Activated naive CD8-positive, alpha-beta T cell treated with anti-CD3 and anti-CD28 coated beads, Interleukin-2, amount 50 U/mL, for 16 hours (primary cell): ENCODE results near the gene MADD.
A peak's percentile ranks its signal among the peaks of the same experiment; 100 is the strongest.

Source experiments
- DNase-seq: peaks from one replicate; pipeline ENCODE4 v3.0.0-alpha.2; 2020; ENCODE audit warnings: low read depth, low spot score

The MADD gene

DNA sequence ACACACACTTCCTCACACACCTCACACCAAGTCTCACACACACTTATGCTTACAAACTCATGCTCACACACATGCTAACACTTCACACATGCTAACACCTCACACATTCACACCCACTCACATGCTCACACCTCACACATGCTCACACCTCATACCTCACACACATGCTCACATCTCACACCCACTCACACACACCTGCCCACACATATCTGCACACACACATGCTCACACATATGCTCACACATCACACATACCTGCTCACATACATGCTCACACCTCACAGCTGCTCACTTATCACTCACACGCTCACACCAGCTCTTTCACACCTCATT is 87.0 kb downstream of the MADD start:
- DNase-seq = no peak

DNA sequence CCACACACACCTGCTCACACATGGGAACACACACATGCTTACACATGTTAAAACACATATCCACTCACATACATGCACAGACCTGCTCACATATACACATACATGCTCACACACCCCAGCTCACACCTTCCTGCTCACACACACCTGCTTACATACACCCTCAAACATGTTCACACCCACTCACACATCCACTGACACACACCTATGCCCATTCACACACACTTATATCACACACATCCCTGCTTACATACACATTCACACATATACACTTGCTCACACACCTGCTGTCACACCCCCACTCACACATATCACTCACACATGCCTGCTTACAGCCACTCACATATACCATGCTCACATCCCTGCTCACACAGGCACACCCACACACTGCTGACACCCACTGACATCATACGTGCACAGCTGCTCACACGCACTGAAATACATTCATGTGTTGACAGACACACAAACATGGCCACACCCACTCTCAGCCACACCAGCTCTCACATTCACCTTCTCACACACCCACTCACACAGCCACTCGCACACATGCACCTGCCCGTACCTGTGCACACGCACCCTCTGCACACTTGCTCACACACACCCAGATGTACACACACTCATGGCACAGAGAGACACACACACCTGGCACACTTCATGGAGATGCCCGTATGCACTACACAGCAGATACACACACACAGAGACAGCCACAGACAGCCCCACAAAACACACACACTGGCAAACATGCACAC is 88.2 kb downstream of the MADD start:
- no peak for DNase-seq

DNA sequence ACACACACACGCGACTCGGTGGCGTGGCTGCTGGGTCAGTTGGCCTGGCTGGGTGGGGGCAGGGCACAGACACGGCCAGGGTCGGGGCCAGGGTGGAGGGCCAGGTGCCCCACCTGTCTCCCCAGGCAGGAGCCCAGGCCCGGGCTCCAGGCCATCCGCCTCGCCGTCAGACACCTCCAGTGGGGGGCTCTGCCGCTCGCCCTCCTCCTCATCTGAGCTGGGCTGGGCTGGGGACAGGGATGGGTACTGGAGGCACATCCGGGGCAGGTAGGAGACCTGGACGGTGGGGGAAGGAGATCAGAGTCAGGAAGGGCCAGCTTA is 88.8 kb downstream of the MADD start:
- DNase-seq = no peak

DNA sequence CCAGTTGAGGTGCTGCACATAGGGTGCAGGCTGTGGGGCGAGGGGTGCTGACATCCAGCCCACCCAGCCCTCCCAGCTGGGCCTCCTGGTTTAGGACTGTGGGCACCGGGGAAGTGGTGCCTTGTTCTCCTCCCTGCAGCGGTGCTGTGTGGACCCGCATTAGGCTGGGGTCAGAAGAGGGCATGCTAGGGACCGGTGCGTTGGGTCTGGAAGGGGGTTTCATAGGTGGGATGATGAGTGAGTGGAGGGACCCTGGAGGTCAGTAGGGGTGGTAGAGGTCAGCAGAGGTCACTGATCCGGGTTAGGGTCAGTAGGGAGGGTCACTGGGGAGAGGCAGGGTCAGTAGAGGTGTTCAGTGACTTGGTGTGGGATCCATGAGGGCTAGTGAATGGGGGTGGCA is 89.2 kb downstream of the MADD start:
- DNase-seq = no peak

DNA sequence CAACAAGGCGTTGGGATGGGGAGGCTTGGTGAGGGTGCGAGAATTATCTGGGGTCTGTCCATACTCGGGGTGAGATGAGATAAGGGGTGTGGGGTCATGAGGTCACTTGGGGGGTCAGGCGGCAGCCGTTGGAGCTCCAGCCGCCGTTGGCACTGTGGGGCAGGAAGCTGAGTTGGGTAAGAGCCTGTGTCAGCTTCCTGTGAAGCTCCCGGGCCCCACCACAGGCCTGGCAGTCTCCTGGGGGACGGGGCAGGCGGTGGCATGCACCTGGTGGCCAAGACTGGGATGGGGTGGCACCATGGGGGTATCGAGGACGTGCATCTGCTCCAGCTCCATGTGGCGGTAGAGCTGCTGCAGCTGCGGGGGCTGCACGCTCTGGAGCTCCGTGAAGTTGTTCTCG is 89.7 kb downstream of the MADD start:
- DNase-seq = no peak

DNA sequence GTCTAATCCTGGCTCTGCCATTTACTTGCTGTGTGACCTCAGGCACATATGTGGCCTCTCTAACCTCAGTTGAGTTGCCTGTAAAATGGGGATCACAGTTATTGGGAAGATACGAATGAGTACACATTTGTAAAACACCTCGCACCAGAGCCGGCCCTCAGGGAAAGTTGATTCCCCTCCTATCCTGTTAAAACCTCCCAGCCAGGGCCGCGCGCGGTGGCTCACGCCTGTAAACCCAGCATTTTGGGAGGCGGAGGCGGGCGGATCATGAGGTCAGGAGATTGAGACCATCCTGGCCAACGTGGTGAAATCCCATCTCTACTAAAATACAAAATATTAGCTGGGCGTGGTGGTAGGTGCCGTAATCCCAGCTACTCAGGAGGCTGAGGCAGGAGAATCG is 90.4 kb downstream of the MADD start:
- DNase-seq = no peak

DNA sequence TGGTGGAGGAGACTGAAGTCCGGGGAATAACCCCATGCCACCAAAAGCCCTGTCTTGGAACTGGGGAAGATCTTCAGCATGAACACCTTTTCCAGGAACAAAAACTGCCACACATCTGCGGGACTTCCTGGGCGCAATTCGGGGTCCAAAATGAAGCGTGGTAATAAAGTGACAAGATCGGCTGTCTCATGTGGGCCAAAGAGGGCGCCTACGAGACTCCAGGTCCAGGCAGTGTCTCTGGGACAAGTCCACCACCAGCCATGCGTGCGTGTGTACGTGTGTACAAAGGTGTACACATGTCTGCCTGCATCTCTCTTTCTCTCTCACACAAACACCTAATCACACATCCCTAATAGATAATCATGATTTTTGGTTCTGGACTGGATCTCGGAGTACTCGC is 91.5 kb downstream of the MADD start:
- no peak for DNase-seq

DNA sequence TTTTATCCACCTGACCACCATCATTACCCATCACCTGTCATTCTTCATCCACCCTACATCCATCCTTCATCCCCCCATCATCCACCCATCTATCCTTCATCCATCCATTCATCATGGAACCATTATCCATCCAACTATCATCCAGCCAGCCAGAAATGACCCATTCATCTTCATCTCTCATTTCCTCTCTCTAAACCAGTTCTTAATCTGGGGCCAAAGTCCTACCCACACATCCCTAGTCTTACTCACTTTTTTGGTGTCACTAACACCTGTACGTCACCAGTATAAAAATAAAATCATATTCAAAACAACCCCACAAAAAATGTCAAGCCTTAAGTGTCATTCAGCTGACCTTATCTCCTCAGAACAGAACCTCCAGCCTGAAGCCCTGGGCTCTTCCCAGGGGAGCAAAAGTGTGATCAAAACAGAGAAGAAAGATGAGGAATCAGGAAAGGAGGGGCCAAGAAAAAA is 96.1 kb downstream of the MADD start:
- DNase-seq = no peak

DNA sequence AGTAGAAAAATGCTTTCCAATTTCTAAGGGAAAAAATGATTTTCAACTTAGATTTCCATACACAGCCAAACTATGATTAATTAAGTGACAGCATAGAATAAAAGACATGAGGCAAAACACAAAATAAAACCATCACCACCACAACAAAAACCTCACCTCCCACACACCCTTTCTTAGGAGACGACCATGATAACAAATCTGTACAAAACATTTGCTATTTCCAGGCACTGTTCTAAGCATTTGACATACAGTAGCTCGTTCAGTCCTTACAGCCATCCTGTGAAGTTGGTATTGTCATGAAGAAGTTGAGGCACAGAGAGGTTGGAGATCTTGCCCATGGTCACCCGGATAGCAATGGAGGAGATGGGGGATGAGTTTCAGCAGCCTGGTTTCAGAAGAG is 99.7 kb downstream of the MADD start:
- DNase-seq = no peak

DNA sequence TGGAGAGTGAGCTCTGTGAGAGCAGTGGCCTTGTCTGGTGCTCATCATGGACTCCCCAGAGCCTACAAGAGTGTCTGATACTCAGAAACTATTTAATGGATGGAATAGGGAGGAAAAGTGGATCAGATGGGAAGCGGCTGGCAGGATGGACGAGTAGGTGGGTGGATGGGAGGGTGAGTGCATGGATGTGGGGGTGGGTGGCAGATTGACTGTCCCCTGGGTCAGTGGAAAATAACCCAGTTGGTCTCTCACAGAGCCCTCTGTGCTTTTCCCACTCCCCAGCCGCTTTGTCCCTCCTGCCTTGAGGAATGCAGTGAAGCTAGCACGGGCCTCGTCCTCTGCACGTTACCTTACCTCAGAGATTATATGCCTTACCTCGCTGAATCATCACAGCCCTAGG is 102.5 kb downstream of the MADD start:
- DNase-seq = no peak

DNA sequence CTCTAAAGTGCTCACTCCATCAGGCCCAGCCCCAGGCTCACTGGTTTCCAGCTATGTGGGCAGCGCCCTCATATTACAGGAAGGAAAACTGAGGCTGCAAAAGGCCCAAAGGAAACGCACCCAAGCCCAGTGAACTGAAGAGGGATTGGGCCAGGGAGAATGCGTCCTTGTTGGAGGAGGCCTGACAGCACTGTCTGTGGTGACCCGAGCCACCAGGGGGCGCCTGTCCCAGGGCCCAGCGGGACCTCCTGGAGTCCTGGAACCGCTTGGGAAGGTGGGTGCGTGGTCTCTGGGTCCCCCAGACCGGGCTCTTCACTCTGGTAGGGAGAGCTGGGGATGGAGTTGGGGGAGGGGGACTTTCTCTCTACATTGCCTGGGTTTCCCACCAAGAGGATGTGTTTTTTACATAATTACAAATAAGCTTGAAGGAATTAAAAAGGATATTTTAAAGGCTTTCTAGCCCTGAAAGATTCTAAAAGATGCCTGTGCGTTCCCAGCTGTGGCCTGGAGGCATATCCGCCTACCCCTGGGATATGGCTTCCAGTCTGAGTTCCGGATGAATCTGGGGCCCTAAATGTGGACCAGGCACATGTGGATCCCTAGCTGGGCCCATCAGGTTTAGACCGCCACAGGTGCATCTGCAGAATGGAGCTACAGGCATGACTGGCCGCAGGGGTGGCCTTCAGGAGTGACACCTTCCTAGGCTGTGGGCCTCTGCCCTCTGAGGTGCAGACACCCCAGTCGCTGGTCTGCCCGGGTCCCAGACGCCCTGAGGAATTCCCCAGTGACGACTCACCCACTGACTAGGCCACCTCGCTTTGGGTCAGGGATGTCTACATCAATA is 104.2 kb downstream of the MADD start:
- peak; percentile 61 for DNase-seq

DNA sequence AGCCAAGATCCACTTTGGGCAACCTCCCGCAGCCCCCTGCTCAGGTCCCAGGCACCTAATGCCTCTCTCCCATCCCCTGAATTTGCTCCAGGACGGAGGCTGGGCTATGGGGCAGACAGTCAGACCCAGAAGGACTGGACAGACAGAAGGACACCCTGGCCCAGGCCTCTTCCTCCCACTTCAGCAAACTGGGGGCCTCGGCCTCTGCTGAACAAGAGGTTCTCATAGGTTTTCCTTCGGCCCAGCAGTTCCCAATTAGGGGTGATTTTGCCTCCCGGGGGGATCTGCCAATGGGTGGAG is 104.7 kb downstream of the MADD start:
- DNase-seq = no peak

DNA sequence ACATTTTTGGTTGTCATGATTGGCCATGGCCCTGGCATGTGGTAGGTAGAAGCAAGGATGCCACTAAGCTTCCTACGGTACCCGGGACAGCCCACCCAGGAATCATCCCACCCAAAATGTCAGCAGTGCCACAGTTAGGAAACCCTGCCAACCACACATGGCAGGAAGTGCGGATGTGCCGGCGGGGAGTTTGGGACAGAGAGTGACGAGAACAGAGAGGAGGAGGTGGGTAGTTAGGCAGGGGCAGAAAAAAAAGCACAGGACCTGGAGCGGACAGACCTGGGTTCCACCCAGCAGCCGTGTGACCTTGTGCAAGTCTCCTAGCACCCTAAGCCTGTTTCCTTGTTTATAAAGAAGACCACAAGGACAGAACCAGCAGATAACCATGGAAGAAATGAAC is 105.1 kb downstream of the MADD start:
- no peak for DNase-seq

DNA sequence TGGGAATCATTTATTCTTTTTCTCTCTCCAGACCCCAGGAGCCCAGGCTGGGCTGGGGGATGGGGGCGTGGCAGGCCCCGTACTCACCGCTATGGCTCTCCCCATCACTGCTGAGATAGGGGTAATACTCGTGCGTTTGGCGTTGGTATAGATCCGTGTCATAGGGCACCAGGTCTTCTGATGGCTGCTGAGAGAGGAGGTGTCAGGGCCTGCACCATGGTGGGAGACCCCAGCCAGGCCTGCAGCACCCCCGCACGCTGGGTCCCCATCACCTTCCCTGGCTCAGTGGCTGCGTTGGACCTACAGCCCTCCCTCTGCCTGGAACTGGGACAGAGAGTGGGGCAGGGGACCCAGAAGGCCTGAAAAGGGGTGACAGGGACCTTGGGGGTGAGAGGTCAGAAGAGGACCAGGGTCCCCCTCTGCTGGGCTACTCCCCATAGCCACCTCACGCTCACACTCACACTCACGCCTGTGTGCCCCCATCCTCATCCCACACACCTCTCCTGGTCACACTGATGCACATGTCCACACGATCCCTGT is 105.7 kb downstream of the MADD start:
- DNase-seq = no peak

DNA sequence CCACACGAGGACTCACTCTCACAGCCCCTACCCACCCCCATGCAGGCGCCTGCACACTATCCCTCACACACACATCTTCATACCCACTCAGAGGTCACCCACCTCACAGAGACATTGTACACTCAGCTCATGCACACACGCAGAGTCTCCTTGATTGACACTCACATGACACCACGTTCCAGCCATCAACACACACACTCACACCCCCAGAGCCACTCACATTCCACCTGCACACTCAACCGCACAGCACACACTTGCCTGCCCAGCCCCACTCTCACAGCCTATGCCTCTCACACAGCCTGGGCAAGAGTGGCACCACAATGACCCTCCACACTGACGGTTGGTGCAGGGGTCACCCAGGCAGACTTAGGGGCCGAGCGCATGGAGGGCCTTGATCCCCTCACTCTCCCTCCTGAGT is 106.2 kb downstream of the MADD start:
- DNase-seq = no peak

DNA sequence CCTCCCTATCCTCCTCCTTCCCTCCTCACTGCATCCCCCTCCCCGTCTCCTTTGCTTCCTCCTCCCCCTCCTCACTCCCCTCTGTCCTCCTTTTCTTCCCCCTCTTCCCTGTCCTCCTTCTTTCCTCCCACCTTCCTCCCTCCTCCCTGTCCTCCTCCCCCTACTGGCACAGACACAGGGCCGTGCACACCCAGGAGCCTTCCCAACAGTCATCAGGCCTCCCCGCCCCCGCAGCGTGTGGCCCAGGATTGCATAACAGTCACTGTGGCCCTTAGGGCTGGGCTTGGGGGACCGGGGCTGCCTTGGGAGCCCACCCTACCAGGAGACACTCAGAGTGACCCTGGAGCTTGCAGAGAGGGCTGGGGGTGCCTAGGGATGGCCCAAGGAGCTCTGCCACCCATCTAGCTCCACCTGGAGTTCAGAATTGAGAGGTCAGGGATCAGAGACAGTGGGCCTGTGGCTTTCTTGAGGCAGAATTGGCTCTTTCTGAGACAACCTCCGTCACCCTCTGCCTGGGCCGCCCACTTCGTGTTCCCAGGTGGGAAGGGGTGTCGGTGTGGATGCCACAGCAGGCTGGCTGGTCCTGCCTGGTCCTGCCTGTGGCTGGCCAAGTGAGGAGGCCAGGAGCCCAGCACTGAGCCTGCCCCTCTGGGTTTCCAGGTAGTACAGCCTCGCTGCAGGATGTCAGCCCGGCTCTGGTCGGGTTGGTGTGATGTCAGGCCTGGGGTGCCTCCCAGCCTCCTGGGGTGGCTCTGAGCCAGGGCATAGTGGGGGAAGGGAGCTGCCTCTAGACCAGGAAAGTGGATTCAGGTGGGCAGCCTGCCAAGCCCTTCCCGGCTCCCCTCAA is 106.8 kb downstream of the MADD start:
- no peak for DNase-seq

DNA sequence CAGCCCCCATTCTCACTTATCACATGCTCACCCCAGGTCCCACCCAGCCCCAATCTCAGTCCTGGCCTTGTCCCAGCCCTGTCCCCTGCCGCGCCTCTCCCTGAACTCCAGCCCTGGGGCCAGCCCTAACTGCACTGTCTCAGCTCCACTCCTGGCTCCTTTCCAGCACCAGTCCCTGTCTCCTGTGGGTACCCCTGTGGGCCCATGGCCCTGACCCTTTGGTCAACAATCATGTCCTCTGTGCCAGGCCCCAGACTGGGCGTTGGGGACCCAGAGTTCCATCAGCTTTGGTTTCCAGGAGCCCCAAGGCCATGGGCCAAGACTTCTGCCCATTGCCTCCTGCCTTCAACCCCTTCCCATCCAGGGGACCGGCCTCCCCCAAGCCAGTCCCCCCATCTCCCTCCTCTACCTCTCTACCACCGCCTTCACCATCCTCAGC is 107.7 kb downstream of the MADD start:
- DNase-seq = no peak

DNA sequence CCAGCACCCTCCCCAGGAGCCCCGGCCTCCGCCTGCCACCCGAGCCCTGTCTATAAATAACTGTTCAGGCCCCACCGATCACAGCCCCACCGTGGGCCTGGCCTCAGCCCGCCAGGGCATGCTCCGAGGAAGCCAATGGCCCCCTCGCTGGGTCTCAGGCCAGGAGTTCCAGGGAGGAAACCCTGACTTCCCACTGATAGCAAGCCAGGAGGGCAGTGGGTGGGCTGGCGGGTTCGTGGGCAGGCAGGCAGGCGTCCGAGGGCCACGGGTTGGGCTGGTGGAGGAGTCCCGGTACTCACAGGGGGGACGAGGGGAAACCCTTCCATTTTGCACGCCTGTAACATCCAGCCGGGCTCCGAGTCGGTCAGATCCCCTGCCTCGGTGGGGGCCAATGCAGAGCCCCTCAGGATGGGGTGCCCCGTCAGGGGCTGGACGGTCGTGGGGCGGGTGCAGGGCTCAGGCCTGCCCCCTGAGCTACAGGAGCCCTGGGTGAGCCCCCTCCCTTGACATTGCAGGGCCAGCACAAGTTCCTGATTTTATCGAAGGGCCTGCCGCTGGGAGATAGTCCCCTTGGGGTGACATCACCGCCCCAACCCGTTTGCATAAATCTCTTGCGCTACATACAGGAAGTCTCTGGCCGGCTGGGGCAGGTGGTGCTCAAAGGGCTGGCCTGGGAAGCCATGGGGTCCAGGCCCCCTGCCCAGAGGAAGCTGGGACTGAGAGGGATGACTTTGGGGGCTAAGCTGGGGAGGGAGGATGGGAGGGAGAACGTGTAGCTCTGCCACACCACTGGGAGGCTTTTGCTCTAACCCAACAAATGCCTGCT is 108.3 kb downstream of the MADD start, which contains the start of gene SPI1:
Gene SPI1, minus strand, starts transcription at position 538 of the 826 bp plus-strand sequence. Its CDS starts 194 bp downstream, at position 344.
- DNase-seq = no peak

DNA sequence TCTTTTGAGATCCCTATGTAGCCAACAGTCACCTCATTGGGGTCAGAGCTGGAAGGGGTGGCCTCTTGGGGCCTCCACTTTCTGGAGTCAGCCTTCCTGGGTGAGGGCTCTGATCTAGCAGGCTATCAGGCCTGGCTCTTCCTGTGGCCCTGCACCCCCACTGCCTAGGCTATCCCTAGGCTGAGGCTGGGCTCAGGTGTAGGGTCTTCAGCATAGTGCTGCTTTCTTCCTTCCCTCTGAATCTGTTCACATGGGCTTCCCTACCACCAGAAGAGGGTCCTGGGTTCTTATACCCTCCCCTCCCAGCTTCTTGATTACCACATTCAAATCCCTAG is 108.9 kb downstream of the MADD start:
- no peak for DNase-seq

DNA sequence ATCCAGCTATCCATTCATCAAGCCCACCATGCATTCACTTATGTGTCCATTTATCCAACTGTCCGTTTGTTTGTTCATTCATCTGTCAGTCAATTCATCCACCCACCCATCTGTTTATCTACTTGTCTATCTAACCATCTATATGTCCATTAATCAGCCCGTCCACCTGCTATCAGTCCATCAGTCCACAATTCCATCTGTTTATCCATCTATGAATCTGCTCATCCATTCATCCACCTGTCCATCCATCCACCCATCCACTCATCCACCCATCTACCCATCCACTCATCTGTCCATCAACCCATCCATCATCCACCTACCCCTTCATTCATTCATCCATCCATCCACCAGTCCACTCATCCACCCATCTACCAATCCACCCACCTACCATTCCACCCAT is 109.4 kb downstream of the MADD start:
- DNase-seq = no peak
